MM.1S (cell line): ENCODE measurements around the gene CCDC27.

ENCODE experiments used
- DNase-seq: peaks from one replicate; pipeline ENCODE4 v3.0.0-alpha.2; 2015
- H2AFZ ChIP-seq: fragments of 300-600 bp; sonication (generic); 2 replicates; pipeline ENCODE4 v1.6.0; 2016; ENCODE audit warnings: antibody characterized with exemption, low read length
- H3F3A ChIP-seq: fragments of 300-600 bp; sonication (generic); 2 replicates; pipeline ENCODE4 v1.6.1; 2016; ENCODE audit warnings: mild to moderate bottlenecking, antibody characterized with exemption, low read length, moderate library complexity, mixed read lengths; ENCODE audit not compliant: insufficient read depth
- H3K27ac ChIP-seq: fragments of 300-600 bp; sonication (generic); 2 replicates; pipeline ENCODE4 v1.5.1; 2016; ENCODE audit warnings: mild to moderate bottlenecking, low read length
- H3K27me3 ChIP-seq: fragments of 300-600 bp; sonication (generic); replicated peaks from 2 replicates; pipeline ENCODE4 v1.6.0; 2016; ENCODE audit warnings: low read length; ENCODE audit not compliant: insufficient read depth
- H3K36me3 ChIP-seq: fragments of 300-600 bp; sonication (generic); replicated peaks from 2 replicates; pipeline ENCODE4 v1.6.1; 2016; ENCODE audit warnings: mild to moderate bottlenecking, low read length, mixed read lengths; ENCODE audit not compliant: insufficient read depth
- H3K4me1 ChIP-seq: fragments of 300-600 bp; sonication (generic); 2 replicates; pipeline ENCODE4 v1.6.1; 2016; ENCODE audit warnings: low read length, mixed read lengths
- H3K4me2 ChIP-seq: fragments of 300-600 bp; sonication (generic); 2 replicates; pipeline ENCODE4 v1.6.0; 2016; ENCODE audit warnings: low read depth, low read length
- H3K4me3 ChIP-seq: fragments of 300-600 bp; sonication (generic); 2 replicates; pipeline ENCODE4 v1.5.1; 2016; ENCODE audit warnings: low read length, mixed read lengths
- H3K79me2 ChIP-seq: fragments of 300-600 bp; sonication (generic); 2 replicates; pipeline ENCODE4 v1.6.1; 2016; ENCODE audit warnings: mixed run types, low read length, mixed read lengths
- H3K9ac ChIP-seq: fragments of 300-600 bp; sonication (generic); 2 replicates; pipeline ENCODE4 v1.6.1; 2016; ENCODE audit warnings: low read length, mixed read lengths
- H3K9me2 ChIP-seq: fragments of 300-600 bp; sonication (generic); replicated peaks from 2 replicates; pipeline ENCODE4 v1.6.1; 2016; ENCODE audit warnings: mild to moderate bottlenecking, low read length, mixed read lengths; ENCODE audit not compliant: insufficient read depth
- H3K9me3 ChIP-seq: fragments of 300-600 bp; sonication (generic); replicated peaks from 2 replicates; pipeline ENCODE4 v1.6.1; 2016; ENCODE audit warnings: mild to moderate bottlenecking, low read length, mixed read lengths; ENCODE audit not compliant: insufficient read depth
- H4K20me1 ChIP-seq: fragments of 300-600 bp; sonication (generic); 2 replicates; pipeline ENCODE4 v1.6.1; 2016; ENCODE audit warnings: mild to moderate bottlenecking, low read length, moderate library complexity, mixed read lengths; ENCODE audit not compliant: insufficient read depth
- CTCF ChIP-seq: fragments of 300-600 bp; sonication (generic); IDR thresholded peaks from 2 replicates; pipeline ENCODE4 v1.5.1; 2016; ENCODE audit warnings: antibody characterized with exemption, low read length, mixed read lengths
- EZH2 ChIP-seq: fragments of 300-600 bp; sonication (generic); optimal IDR thresholded peaks from 2 replicates; pipeline ENCODE3; 2017; ENCODE audit warnings: low read depth, mild to moderate bottlenecking, antibody characterized with exemption, low read length, mixed read lengths
- EZH2phosphoT487 ChIP-seq: fragments of 300-600 bp; sonication (generic); IDR thresholded peaks from 2 replicates; pipeline ENCODE4 v1.6.1; 2018; ENCODE audit warnings: antibody characterized with exemption, low read length

Gene CCDC27

GRCh38 chr1:3816331-3817137 is 64.3 kb downstream of the CCDC27 start:
- Histone ChIP-seq H3K27ac (no peak overlapping the region), H3K79me2 (no peaks in the 10 kb centered on the region), H3K4me1 (no peaks in the 10 kb centered on the region), H3K9me2 (no peaks in the 10 kb centered on the region), H3K27me3 (no peaks in the 10 kb centered on the region), H3K4me2 (no peak overlapping the region), H3F3A (no peaks in the 10 kb centered on the region), H3K4me3 (no peak overlapping the region), H2AFZ (no peak overlapping the region), H3K9me3 (no peaks in the 10 kb centered on the region), H3K36me3 (no peaks in the 10 kb centered on the region), H4K20me1 (no peaks in the 10 kb centered on the region), H3K9ac (no peak overlapping the region)
- no peak for DNase-seq
- TF ChIP-seq EZH2 (no peak), EZH2phosphoT487 (no peak), CTCF (no peak)

- TF ChIP-seq EZH2 (no peak), EZH2phosphoT487 (no peak), CTCF (no peak)
- no peaks in the 10 kb centered on the region for H3K36me3 ChIP-seq
- no peak for DNase-seq
These were observed 65.0 kb downstream of the CCDC27 start for GRCh38 chr1:3817138-3817740.

GRCh38 chr1:3817821-3818597 is 65.8 kb downstream of the CCDC27 start:
- Histone ChIP-seq H3K27me3 (no peaks in the 10 kb centered on the region), H4K20me1 (no peaks in the 10 kb centered on the region), H3K4me1 (no peaks in the 10 kb centered on the region), H3K36me3 (no peaks in the 10 kb centered on the region), H3K9me3 (no peaks in the 10 kb centered on the region), H2AFZ (no peak overlapping the region), H3K4me3 (no peak overlapping the region), H3K27ac (no peak overlapping the region), H3F3A (no peaks in the 10 kb centered on the region), H3K4me2 (no peak overlapping the region), H3K9ac (no peak overlapping the region), H3K9me2 (no peaks in the 10 kb centered on the region), H3K79me2 (no peaks in the 10 kb centered on the region)
- DNase-seq = no peak
- TF ChIP-seq CTCF = no peak
- no peak for TF ChIP-seq EZH2phosphoT487
- TF ChIP-seq EZH2 = no peak

More at GRCh38 chr1:3817138-3817740, 65.0 kb downstream of the CCDC27 start:
- Histone ChIP-seq H3K27ac (no peak overlapping the region), H3K4me1 (no peaks in the 10 kb centered on the region), H2AFZ (no peak overlapping the region), H3K4me2 (no peak overlapping the region), H4K20me1 (no peaks in the 10 kb centered on the region), H3K9me2 (no peaks in the 10 kb centered on the region), H3K79me2 (no peaks in the 10 kb centered on the region), H3K9ac (no peak overlapping the region), H3F3A (no peaks in the 10 kb centered on the region), H3K4me3 (no peak overlapping the region), H3K27me3 (no peaks in the 10 kb centered on the region), H3K9me3 (no peaks in the 10 kb centered on the region)
